ENCODE measurements around the gene GALNT3.

DNA sequence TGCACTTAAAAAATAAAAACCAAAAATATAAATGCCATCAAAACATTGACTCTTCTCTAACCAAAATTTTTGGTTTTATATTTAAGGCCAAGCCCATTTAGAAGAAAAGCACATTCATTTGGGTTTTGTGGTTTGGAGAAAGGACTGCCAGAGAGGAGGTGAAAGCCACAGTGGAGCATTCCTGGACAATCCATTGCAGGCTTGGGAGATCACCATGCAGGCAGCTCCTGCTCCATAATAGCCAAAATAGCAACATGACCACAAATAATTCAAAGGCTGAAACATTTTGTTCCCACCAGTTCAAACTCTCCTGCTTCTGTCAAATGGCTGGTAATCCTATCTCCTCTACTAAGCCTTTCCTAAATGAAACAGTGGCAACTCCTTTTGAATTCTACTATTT lies 73.5 kb downstream of the GALNT3 start:
- no peak for TF ChIP-seq CTCF (IDR thresholded peaks at IDR 0.05)
- TF ChIP-seq POLR2A (IDR thresholded peaks at IDR 0.05): no peak

Data from sigmoid colon (tissue), 3 donors.